Stimulated activated naive CD8-positive, alpha-beta T cell treated with anti-CD3 and anti-CD28 coated beads, Interleukin-15, amount 100 ng/mL, for 72 hours (primary cell): ENCODE data around the gene LRRC14B.
A peak's percentile ranks its signal among the peaks of the same experiment; 100 is the strongest.

Experiments used
- ATAC-seq: fragments of 150-1000 bp; cut with Tn5 transposase; 2 replicates; pipeline ENCODE4 v1.10.0; 2021; ENCODE audit warnings: mild to moderate bottlenecking, moderate library complexity
- DNase-seq, 2 donors: peaks; one replicate each; pipeline ENCODE4 v3.0.0; 2021 to 2022
- H3K27ac Mint-ChIP-seq, 2 donors: one replicate each; pipeline ENCODE4 v1.8.0; 2022; ENCODE audit warnings: mild to moderate bottlenecking in 2 of 2, mixed read lengths in 2 of 2, moderate library complexity in 2 of 2
- H3K27me3 Mint-ChIP-seq: one replicate; pipeline ENCODE4 v1.8.0; 2022; ENCODE audit warnings: mixed read lengths
- H3K4me1 Mint-ChIP-seq: one replicate; pipeline ENCODE4 v1.8.0; 2022; ENCODE audit warnings: mild to moderate bottlenecking, mixed read lengths
- H3K4me3 Mint-ChIP-seq, 2 donors: one replicate each; pipeline ENCODE4 v1.8.0; 2022; ENCODE audit warnings: mild to moderate bottlenecking in 2 of 2, mixed read lengths in 2 of 2, moderate library complexity in 1 of 2
- H3K9me3 Mint-ChIP-seq, 2 donors: one replicate each; pipeline ENCODE4 v1.8.0; 2022; ENCODE audit warnings: mixed read lengths in 2 of 2

Gene LRRC14B

DNA sequence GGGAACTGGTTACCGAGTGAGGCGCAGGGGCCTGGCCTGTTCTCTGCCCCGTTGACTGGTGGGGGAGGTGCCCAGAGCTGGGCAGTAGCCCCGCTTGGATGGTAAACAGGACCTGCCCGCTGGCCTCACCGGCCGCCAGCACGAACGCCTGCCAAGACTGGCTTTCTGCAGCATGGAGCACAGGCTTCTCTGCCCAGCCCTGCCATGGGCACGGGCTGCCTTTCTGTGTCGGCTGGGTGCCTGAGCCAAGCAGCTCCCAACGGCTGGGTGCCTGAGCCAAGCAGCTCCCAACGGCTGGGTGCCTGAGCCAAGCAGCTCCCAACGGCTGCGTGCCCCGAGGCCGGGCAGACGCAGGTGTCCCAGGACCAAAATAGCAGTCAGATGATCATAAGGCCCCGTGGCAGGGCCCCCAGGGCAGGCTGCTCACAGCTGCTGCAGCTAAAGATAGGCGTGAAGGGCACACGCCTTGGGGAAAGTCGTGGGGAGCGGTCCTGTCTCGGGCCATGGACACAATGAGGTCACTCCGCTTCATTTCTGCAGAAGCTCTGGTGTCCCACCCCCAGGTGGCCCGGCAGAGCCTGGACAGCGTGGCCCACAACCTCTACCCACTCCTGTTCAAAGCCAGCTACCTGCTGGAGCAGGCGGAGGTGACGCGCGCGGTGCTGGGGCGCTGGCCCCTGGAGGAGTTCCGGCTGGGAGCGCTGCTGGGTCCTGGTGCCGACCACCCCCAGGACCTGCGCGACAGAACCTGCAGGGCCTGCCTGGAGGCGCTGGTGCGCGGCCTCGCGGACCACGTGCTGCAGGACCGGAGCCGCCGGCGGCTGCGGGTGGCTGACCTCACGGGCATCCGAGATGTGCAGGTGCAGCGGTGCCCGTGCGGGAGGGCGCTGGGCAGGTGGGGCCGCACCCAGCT lies at the start of gene LRRC14B:
Gene LRRC14B (plus strand): TSS at position 460 of the 913 bp plus-strand sequence. CDS start 44 bp downstream, at position 504.
- Mint-ChIP-seq H3K9me3 (no peaks in the 10 kb centered on the region), H3K27me3 (peaks cover 8% of the 10 kb centered on the region), H3K4me3 (peak within 1 kb of the TSS; percentile 26 to 65), H3K4me1 (peaks cover 28% of the 10 kb centered on the region), H3K27ac (peak within 1 kb of the TSS in 1 of 2 donors; percentile 40)
- peak; percentile 38 for ATAC-seq
- DNase-seq = peak in 1 of 2 donors; percentile 28

DNA sequence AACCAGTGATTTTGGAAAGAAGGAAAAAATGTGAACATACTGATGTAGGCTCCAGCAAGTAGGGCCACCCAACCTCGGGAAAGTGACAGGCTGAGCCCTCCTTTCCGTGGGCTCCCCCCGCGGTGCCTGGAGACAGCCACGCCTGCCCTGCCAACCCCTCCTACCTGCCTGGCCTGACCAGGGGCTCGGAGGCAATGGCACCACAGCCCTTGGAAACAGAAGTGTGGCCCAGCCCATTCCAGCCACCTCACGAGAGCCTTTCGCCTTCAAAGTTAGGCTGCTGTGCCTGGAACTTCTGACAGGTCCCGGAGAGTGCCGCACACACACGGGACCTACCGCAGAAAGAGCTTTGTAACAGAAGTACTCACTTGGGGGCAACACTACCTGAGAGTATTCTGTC lies 49.5 kb upstream of the LRRC14B start:
- DNase-seq (no peak), ATAC-seq (no peak)
- no peak overlapping the region for H3K4me3 Mint-ChIP-seq
- H3K27ac Mint-ChIP-seq = no peak overlapping the region
- H3K9me3 Mint-ChIP-seq = peaks cover 3 to 6% of the 10 kb centered on the region in 2 donors
- H3K4me1 Mint-ChIP-seq = no peaks in the 10 kb centered on the region
- peaks cover 22% of the 10 kb centered on the region for H3K27me3 Mint-ChIP-seq

DNA sequence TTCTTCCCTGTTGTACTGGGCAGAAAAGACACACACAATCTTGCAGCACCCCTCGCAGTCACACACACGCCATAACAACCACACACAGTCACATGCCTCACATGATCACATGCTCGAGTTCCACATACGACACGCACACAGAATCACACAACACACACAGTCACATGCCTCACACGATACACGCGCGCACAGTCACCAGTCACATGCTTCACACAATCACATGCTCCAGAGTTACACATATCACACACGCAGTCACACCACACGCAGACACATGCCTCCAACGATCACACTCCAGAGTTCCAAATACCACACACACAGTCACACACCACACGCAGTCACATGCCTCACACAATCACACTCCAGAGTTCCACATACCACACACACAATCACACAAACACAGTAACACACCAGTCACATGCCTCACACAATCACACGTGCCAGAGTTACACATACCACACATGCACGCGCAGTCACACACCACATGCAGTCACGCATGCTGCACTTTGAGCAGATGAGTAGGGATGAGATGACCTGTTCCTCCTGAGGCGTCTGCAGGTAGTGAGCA lies 49.0 kb upstream of the LRRC14B start:
- Mint-ChIP-seq H3K4me3 (no peak overlapping the region), H3K9me3 (peaks cover 9 to 12% of the 10 kb centered on the region in 2 donors), H3K27me3 (peaks cover 22% of the 10 kb centered on the region), H3K27ac (no peak overlapping the region), H3K4me1 (no peaks in the 10 kb centered on the region)
- ATAC-seq (no peak), DNase-seq (no peak)

DNA sequence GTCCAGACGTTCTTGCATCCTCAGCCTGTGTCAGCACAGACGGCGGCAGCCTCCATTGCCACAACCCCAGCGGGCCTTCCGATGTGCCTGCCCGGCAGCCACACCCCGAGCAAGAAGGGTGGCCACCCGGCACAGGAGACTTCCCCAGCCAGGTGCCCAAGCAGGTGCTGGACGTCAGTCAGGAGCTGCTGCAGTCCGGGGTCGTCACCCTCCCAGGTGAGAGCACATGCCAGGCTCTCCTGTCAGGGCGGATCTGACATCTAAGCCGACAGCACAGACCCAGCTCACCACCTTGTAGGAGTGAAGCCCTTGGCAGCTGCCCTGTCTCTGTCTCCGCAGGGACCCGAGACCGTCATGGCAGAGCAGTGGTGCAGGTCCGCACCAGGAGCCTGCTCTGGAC lies 48.3 kb upstream of the LRRC14B start:
- DNase-seq = no peak
- Mint-ChIP-seq H3K4me3 (no peak overlapping the region), H3K9me3 (peaks cover 16 to 19% of the 10 kb centered on the region in 2 donors), H3K27me3 (peaks cover 22% of the 10 kb centered on the region), H3K27ac (no peak overlapping the region), H3K4me1 (no peaks in the 10 kb centered on the region)
- ATAC-seq = no peak

DNA sequence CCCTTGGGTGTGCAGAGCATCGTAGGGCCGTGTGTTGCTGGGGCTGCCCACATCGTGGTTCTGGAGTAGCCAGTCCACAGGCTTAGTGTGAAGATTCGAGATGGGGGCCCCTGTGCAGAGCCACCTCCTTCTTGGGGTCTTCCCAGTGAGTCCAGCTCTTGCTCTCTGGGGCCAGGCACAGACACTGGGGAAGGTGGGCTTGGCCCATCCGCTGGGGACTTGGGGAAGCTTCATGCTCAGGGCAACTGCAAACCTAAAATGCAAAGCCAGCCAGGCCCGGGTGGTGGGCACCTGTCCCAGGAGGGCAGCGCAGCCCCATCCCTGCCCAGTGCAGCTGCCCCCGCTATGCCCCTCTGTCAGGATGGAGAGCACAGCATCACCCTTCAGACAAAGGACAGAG lies 46.4 kb upstream of the LRRC14B start:
- no peak for ATAC-seq
- Mint-ChIP-seq H3K4me3 (no peak overlapping the region), H3K4me1 (no peaks in the 10 kb centered on the region), H3K27ac (no peak overlapping the region), H3K9me3 (peaks cover 16 to 22% of the 10 kb centered on the region in 2 donors), H3K27me3 (peaks cover 22% of the 10 kb centered on the region)
- no peak for DNase-seq

DNA sequence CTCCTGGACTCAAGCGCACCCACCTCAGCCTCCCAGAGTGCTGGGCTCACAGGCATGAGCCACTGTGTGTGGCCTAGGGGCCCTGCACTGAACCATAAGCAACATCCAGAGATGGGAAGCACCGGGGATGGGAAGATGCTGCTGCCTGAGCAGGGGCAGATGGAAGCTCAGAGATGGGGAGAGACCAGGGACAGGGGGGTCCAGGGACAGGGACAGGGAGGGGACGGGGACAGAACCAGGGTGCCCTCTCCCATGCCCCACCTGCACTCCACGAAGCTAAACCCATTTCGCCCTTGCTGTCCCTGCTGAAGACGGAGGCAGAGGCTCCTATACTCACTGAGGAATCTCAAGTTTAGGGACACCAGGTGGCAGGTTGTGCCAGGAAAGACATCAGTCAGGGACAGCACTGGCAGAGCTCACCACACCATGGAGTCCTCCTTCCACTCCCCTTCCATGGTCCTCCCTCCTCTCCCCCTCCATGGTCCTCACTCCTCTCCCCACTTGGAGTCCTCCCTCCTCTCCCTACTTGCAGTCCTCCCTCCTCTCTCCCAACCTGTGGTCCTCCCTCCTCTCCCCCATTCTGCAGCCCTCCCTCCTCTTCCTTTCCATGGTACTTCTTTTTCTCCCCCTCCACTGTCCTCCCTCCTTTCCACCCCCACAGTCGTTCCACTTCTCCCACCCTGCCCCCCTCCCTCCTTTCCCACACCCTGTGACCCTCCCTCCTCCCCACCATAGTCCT lies 45.5 kb upstream of the LRRC14B start:
- no peak overlapping the region for H3K4me3 Mint-ChIP-seq
- no peak for DNase-seq
- H3K27ac Mint-ChIP-seq = no peak overlapping the region
- H3K4me1 Mint-ChIP-seq = no peaks in the 10 kb centered on the region
- no peak for ATAC-seq
- H3K27me3 Mint-ChIP-seq = peaks cover 22% of the 10 kb centered on the region
- H3K9me3 Mint-ChIP-seq = peaks cover 16 to 22% of the 10 kb centered on the region in 2 donors

DNA sequence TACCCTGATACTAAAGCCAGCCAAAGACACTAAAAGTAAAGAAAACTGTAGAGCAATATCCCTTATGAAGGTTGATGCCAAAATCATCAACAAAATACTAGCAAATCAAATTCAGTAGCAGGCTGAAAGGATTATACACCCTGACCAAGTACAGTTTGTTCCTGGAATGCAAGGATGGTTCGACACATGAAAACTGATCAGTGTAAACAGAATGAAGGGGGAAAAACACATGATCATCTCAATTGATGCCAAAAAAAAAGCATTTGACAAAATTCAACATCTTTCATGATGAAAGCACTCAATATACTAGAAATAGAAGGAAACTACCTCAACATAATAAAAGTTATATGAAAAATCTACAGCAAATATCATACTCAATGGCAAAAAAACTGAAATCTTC lies 43.5 kb upstream of the LRRC14B start:
- Mint-ChIP-seq H3K9me3 (peaks cover 16 to 22% of the 10 kb centered on the region in 2 donors), H3K4me1 (no peaks in the 10 kb centered on the region), H3K4me3 (no peak overlapping the region), H3K27me3 (peaks cover 14% of the 10 kb centered on the region), H3K27ac (no peak overlapping the region)
- ATAC-seq (no peak), DNase-seq (no peak)

DNA sequence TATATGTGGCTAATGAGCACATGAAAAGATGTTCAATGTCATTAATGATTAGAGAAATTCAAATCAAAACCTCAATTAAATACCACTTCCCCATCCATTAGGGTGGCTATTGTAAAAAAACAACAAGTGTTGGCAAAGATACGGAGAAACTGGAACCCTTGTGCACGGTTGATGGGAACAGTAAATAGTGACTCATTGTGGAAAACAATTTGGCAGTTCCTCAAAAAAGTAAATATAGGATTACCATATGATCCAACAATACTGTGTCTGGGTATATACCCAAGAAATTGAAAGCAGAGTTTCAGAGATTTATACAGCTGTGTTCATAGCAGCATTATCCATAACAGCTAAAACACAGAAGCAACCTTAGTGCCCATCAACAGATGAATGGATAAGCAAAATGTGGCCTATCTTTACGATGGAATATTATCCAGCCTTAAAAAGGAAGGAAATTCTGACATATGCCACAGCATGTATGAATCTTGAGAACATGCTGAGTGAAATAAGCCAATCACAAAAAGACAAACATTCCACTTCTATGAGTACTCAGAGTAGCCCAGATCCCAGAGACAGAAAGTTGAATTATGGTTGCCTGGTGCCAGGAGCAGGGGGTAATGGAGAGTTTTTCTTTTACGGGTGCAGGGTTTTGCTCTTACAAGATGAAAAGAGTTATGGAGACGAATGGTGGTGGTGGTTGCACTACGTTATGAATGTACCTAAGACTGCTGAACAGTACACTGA lies 41.4 kb upstream of the LRRC14B start:
- Mint-ChIP-seq H3K27me3 (no peaks in the 10 kb centered on the region), H3K9me3 (peaks cover 16 to 22% of the 10 kb centered on the region in 2 donors), H3K27ac (no peak overlapping the region), H3K4me1 (no peaks in the 10 kb centered on the region), H3K4me3 (no peak overlapping the region)
- DNase-seq (no peak), ATAC-seq (no peak)

DNA sequence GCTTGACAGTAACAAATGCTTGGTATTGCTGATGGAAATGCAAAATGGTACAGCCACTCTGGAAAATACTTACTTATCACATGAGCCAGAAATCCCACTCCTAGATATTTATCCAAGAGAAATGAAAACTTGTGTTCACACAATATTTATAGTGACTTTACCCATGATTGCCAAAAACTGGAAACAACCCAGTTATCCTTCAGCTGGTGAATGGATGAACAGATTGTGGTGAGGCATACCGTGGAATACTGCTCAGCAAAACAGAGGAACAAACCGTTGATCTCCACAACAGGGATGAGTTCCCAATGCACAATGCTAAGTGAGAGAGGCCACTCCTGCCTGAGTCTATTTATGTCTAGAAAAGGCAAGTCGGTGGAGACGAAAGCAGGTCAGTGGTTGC lies 40.5 kb upstream of the LRRC14B start:
- no peak overlapping the region for H3K27ac Mint-ChIP-seq
- ATAC-seq (no peak), DNase-seq (no peak)
- H3K9me3 Mint-ChIP-seq = peaks cover 16 to 22% of the 10 kb centered on the region in 2 donors
- no peak overlapping the region for H3K4me3 Mint-ChIP-seq
- no peaks in the 10 kb centered on the region for H3K27me3 Mint-ChIP-seq
- H3K4me1 Mint-ChIP-seq = no peaks in the 10 kb centered on the region

DNA sequence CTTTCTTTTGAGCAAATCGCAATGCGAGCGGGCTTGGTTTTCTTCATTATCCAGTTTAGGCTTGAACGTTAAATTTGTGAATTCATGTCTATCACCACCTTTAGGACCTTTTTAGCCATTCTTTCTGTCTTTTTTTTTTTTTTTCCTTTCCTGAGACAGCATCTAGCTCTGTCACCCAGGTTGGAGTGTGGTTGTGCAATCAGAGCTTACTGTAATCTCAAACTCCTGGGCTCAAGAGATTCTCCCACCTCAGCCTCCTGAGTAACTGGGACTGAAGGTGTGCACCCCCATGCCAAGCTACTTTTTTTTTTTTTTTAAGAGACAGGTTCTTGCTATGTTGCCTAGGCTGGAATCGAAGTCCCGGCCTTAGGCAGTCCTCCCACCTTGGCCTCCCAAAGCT lies 39.2 kb upstream of the LRRC14B start:
- ATAC-seq (no peak), DNase-seq (no peak)
- Mint-ChIP-seq H3K27me3 (no peaks in the 10 kb centered on the region), H3K9me3 (peaks cover 10 to 13% of the 10 kb centered on the region in 2 donors), H3K27ac (no peak overlapping the region), H3K4me3 (no peak overlapping the region), H3K4me1 (no peaks in the 10 kb centered on the region)

DNA sequence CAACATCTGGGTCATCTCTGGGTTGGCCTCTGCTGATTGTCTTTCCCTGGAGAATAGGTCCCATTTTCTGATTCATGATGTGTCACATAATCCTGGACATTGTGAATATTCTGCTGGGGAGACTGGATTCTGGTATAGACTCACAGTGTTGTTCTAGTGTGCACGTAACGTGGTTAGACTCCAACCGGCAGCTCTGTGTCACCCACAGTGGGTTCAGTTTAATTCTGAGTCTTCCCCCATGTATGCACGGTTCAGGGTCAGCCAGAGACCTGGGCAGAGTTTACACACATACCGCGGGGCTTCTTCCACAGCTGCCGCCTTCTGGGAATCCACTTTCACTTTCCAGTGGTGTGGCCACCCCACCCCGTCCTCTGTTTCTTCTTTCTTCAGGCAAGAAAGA lies 38.0 kb upstream of the LRRC14B start:
- no peak overlapping the region for H3K4me3 Mint-ChIP-seq
- H3K27ac Mint-ChIP-seq = no peak overlapping the region
- peaks cover 0 to 1% of the 10 kb centered on the region in 2 donors for H3K9me3 Mint-ChIP-seq
- no peaks in the 10 kb centered on the region for H3K4me1 Mint-ChIP-seq
- ATAC-seq (no peak), DNase-seq (no peak)
- H3K27me3 Mint-ChIP-seq = no peaks in the 10 kb centered on the region

DNA sequence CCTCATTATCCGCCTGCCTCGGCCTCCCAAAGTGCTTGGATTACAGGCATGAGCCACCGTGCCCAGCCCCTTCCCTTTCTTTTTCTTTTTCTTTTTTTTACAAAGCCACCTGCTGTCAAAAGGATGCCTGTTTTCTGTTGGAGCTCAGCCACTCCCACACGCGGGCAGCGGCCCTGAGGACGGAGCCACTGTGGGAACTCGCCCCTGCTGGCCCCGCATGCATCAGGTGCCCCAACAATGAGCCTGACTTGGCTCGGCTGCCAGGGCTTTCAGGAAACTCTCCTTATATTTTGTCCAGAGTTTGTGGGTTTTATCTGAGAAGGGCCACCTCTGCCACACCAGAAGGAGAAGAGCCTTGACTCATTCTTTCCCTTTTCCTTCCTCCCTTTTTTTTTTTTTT lies 37.1 kb upstream of the LRRC14B start:
- Mint-ChIP-seq H3K27me3 (peaks cover 9% of the 10 kb centered on the region), H3K4me3 (no peak overlapping the region), H3K4me1 (peaks cover under 1% of the 10 kb centered on the region), H3K27ac (no peak overlapping the region), H3K9me3 (no peaks in the 10 kb centered on the region)
- DNase-seq (no peak), ATAC-seq (no peak)

DNA sequence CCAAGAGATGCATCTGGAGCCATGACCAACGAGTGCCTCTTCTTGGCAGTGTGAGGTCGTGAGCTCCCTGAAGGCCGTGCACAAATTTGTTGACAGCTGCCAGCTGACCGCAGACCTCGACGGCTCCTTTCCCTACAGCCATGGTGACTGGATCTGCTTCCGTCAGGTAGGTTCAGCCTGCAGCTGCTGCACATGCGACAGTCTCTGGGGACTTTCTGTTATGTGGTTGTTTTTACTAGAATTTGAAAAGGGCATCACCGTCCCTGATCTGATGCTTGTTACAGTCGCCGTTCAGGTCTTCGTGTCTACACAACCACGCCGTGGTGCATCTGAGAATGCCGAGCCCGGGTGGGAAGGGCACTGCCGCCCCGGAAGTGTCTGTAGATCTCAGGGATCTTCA lies 36.5 kb upstream of the LRRC14B start:
- H3K4me3 Mint-ChIP-seq = no peak overlapping the region
- DNase-seq (no peak), ATAC-seq (no peak)
- peaks cover 15% of the 10 kb centered on the region for H3K27me3 Mint-ChIP-seq
- no peaks in the 10 kb centered on the region for H3K9me3 Mint-ChIP-seq
- H3K4me1 Mint-ChIP-seq = peaks cover 6% of the 10 kb centered on the region
- no peak overlapping the region for H3K27ac Mint-ChIP-seq

DNA sequence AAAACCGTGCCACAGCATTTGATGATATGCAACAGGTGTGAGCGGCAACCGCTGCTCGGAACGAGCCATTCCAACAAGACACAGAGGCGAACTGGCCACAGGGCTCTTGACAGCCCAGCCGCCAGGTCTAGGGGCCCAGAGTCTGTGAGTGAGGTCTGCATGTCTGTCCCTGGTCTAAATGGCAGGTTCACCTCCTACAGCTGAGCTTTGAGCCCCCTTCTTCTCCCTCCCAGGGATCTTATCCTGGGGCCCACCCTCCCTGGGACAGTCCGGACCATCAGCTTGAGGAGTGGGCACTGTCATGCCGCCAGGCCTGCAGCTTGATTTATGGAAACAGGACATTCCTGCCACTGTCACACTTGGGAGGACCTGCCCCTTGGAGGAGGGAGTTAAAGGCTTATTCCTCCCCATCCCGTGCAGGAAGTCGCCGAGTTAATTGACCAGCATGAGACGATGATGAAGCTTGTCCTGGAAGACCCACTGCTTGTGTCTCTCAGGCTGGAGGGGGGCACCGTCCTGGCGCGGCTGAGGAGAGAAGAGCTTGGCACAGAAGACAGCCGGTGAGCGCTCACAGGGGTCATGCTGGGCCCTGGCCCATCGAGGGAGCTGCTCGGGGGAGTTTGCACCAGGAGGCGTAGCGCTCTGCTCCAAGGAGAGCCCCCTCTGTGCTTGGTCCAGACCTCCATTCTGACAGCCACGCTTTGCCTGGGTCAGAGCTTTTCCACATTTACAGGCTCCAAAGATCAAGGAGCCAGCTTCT lies 35.5 kb upstream of the LRRC14B start:
- no peak overlapping the region for H3K4me3 Mint-ChIP-seq
- H3K9me3 Mint-ChIP-seq = no peaks in the 10 kb centered on the region
- H3K27ac Mint-ChIP-seq = peak overlapping the region in 1 of 2 donors; percentile 65
- H3K27me3 Mint-ChIP-seq = peaks cover 25% of the 10 kb centered on the region
- DNase-seq (no peak), ATAC-seq (no peak)
- peaks cover 7% of the 10 kb centered on the region for H3K4me1 Mint-ChIP-seq
